Activated B cell treated with CpG ODN at 0.5 μM for 24 hours (primary cell): Measurements from ENCODE around the gene DNAJC27. TPM values are rescaled to one million over a fixed set of nuclear protein-coding genes. Genes with fewer than 3 reads are reported as not detected.
A peak's percentile ranks its signal among the peaks of the same experiment; 100 is the strongest.
"Not testable (repeated sequence)": the region's sequence is repeated elsewhere in the genome, so short reads cannot be mapped to it uniquely, and the experiment has no call there.

Experiments used
- ATAC-seq: fragments of 200-7000 bp; cut with Tn5 transposase; one replicate; pipeline ENCODE4 v1.10.0; 2021; ENCODE audit warnings: low read depth, mild to moderate bottlenecking, moderate library complexity
- CTCF ChIA-PET: fragments of 350-600 bp; sonication (Branson Sonifier 250); formaldehyde crosslinking; loops from one replicate; lab custom pipeline; 2021; ENCODE audit warnings: antibody characterized with exemption; lab: Charles Lee
- POLR2A ChIA-PET: fragments of 350-600 bp; sonication (Branson Sonifier 250); formaldehyde crosslinking; loops from one replicate; lab custom pipeline; 2021; ENCODE audit warnings: antibody characterized with exemption; lab: Charles Lee
- DNase-seq: peaks from one replicate; pipeline ENCODE4 v3.0.0; 2022
- H3K27ac Mint-ChIP-seq: one replicate; pipeline ENCODE4 v1.8.0; 2020; ENCODE audit warnings: mixed read lengths
- H3K27me3 Mint-ChIP-seq: one replicate; pipeline ENCODE4 v1.8.0; 2021; ENCODE audit warnings: mixed read lengths
- H3K36me3 Mint-ChIP-seq: one replicate; pipeline ENCODE4 v1.8.0; 2021; ENCODE audit warnings: low read depth, mixed read lengths
- H3K4me1 Mint-ChIP-seq: one replicate; pipeline ENCODE4 v1.8.0; 2021; ENCODE audit warnings: mixed read lengths
- H3K4me3 Mint-ChIP-seq: one replicate; pipeline ENCODE4 v1.8.0; 2020; ENCODE audit warnings: mild to moderate bottlenecking, mixed read lengths
- H3K9me3 Mint-ChIP-seq: one replicate; pipeline ENCODE4 v1.8.0; 2020; ENCODE audit warnings: mixed read lengths
- CTCF ChIP-seq: fragments of 200-600 bp; IDR thresholded peaks from one replicate; pipeline ENCODE4 v1.8.0; 2022; ENCODE audit warnings: antibody characterized with exemption, mild to moderate bottlenecking
- intact Hi-C: fragments of 100-400 bp; cut with micrococcal nuclease; formaldehyde crosslinking; loops from one replicate; pipeline ENCODE4 v1.15.1; 2024
- total RNA-seq: library from RNA; stranded (reverse); gene quantifications from 2 replicates; pipeline ENCODE4 v1.2.3, GENCODE V29; 2022

The DNAJC27 gene
- total RNA-seq: 9.0 and 9.7 TPM in 2 replicates

- peak within 1 kb of the TSS; percentile 100 for H3K27ac Mint-ChIP-seq
- ChIA-PET POLR2A (interaction anchor here (0.5 to 1.5 kb wide), 5 partner anchors 51 to 1093 kb away, joined by 3 to 10 read pairs (median 3); partner anchors contain the start of genes ADCY3, CENPO and PTRHD1), CTCF (interaction anchor here (0.5 to 2.1 kb wide), 2 partner anchors 157 to 514 kb away, joined by 3 to 8 read pairs; no protein-coding TSS in a partner anchor)
- peak; percentile 96 for DNase-seq
- peak within 1 kb of the TSS; percentile 96 for H3K4me3 Mint-ChIP-seq
- intact Hi-C loops: loop anchor here (1.0 to 5.0 kb wide), 11 partner anchors 51 to 1061 kb away; partner anchors contain the start of genes ADCY3, ASXL2, CENPO and EFR3B
- peaks cover 21% of the 10 kb centered on the region for H3K4me1 Mint-ChIP-seq
- peaks cover 17% of the 10 kb centered on the region for H3K36me3 Mint-ChIP-seq
- no peaks in the 10 kb centered on the region for H3K27me3 Mint-ChIP-seq
- no peaks in the 10 kb centered on the region for H3K9me3 Mint-ChIP-seq
- ATAC-seq: peak; percentile 90
- TF ChIP-seq CTCF: no peak
Measured at GRCh38 chr2:24971536-24972314, at the start of gene DNAJC27. DNAJC27 (minus strand) TSS chr2:24971955; CDS start chr2:24971904, 51 bp downstream.

- TF ChIP-seq CTCF: no peak
- H3K27me3 Mint-ChIP-seq: no peaks in the 10 kb centered on the region
- POLR2A ChIA-PET: no interaction called here
- ATAC-seq: no peak
- H3K4me3 Mint-ChIP-seq: no peak overlapping the region
- H3K4me1 Mint-ChIP-seq: peaks cover 3% of the 10 kb centered on the region
- no peaks in the 10 kb centered on the region for H3K9me3 Mint-ChIP-seq
- CTCF ChIA-PET: no interaction called here
- intact Hi-C loops: no loop called here
- H3K27ac Mint-ChIP-seq: no peak overlapping the region
- H3K36me3 Mint-ChIP-seq: no peaks in the 10 kb centered on the region
- DNase-seq: no peak
Measured at GRCh38 chr2:25018681-25019080, 46.9 kb upstream of the DNAJC27 start.

GRCh38 chr2:25014631-25015030 is 42.9 kb upstream of the DNAJC27 start:
- intact Hi-C loops: no loop called here
- H3K27ac Mint-ChIP-seq: no peak overlapping the region
- H3K9me3 Mint-ChIP-seq: no peaks in the 10 kb centered on the region
- no peak for ATAC-seq
- no peak for TF ChIP-seq CTCF
- H3K27me3 Mint-ChIP-seq: no peaks in the 10 kb centered on the region
- POLR2A ChIA-PET: interaction anchor here (0.8 kb wide), 1 partner anchor 721 kb away, joined by 12 read pairs; no protein-coding TSS in a partner anchor
- H3K36me3 Mint-ChIP-seq: no peaks in the 10 kb centered on the region
- CTCF ChIA-PET: no interaction called here
- peaks cover 3% of the 10 kb centered on the region for H3K4me1 Mint-ChIP-seq
- DNase-seq: no peak
- no peak overlapping the region for H3K4me3 Mint-ChIP-seq

DNA sequence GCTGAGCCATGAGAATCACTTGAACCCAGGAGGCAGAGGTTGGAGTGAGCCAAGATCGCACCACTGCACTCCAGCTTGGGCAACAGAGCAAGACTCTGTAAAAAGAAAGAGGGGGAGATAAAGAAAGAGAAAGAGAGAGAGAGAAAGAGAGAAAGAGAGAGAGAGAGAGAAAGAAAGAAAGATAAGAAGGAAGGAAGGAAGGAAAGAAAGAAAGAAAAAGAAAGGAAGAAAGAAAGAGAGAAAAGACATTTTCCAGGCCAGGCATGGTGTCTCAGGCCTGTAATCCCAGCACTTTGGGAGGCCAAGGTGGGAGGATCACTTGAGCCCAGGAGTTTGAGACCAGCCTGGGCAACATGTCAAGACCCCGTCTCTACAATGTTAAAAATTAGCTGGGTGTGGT is 39.6 kb upstream of the DNAJC27 start:
- H3K4me3 Mint-ChIP-seq, H3K27me3 Mint-ChIP-seq, DNase-seq, POLR2A ChIA-PET, H3K36me3 Mint-ChIP-seq, H3K4me1 Mint-ChIP-seq, ATAC-seq, H3K9me3 Mint-ChIP-seq, intact Hi-C loops, CTCF ChIA-PET, H3K27ac Mint-ChIP-seq: not testable (repeated sequence)

DNA sequence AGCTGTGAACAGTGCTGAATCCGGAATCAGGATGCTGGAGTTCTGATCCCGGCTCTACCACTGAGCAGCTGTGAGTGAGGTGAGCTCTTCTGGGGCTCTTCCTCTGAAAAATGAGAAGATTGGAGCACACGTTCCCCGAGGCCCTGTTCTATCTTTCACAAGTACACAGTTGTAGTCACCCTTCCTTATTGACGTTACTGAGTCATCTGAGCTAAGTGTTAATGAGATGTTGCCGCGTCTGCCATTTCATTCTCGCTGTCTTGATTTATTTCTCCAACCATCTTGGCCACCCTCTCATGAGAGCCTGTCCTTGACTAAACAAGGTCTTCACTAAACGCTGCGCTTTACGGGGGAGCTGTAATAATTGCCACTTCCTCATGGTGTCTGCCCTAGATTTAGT is 38.2 kb upstream of the DNAJC27 start:
- H3K27ac Mint-ChIP-seq: no peak overlapping the region
- H3K9me3 Mint-ChIP-seq: no peaks in the 10 kb centered on the region
- TF ChIP-seq CTCF: no peak
- ATAC-seq (no peak), DNase-seq (no peak)
- H3K4me3 Mint-ChIP-seq: no peak overlapping the region
- intact Hi-C loops: no loop called here
- CTCF ChIA-PET: no interaction called here
- H3K27me3 Mint-ChIP-seq: peaks cover 4% of the 10 kb centered on the region
- POLR2A ChIA-PET: interaction anchor here (0.7 kb wide), 1 partner anchor 655 kb away, joined by 3 read pairs; no protein-coding TSS in a partner anchor
- H3K4me1 Mint-ChIP-seq: no peaks in the 10 kb centered on the region
- H3K36me3 Mint-ChIP-seq: no peaks in the 10 kb centered on the region
